Stimulated activated CD4-positive, alpha-beta T cell treated with anti-CD3 and anti-CD28 coated beads, Interleukin-15, amount 100 ng/mL, for 1 hour (primary cell): ENCODE data around the gene SEZ6.

Source experiments
- DNase-seq, 2 donors: peaks; one replicate each; pipeline ENCODE4 v3.0.0-alpha.2; 2020; ENCODE audit warnings: low read depth in 1 of 2, low spot score in 1 of 2

The SEZ6 gene

GRCh38 chr17:29007456-29007855 is 1.6 kb upstream of the SEZ6 start:
- DNase-seq = no peak

- DNase-seq = no peak
These were observed 1.6 kb downstream of the SEZ6 start for GRCh38 chr17:29004081-29004692.

GRCh38 chr17:29003289-29003688 is 2.5 kb downstream of the SEZ6 start:
- no peak for DNase-seq

- no peak for DNase-seq
These were observed 3.0 kb downstream of the SEZ6 start for GRCh38 chr17:29002811-29003210.

GRCh38 chr17:29000973-29001372 is 4.9 kb downstream of the SEZ6 start:
- DNase-seq = no peak

GRCh38 chr17:28999206-28999605 is 6.6 kb downstream of the SEZ6 start:
- no peak for DNase-seq

- DNase-seq = no peak
These were observed 8.0 kb downstream of the SEZ6 start for GRCh38 chr17:28997806-28998205.

GRCh38 chr17:28996554-28997096 is 9.2 kb downstream of the SEZ6 start:
- no peak for DNase-seq

GRCh38 chr17:28993645-28994426 is 12.0 kb downstream of the SEZ6 start:
- DNase-seq = no peak

- no peak for DNase-seq
These were observed 12.9 kb downstream of the SEZ6 start for GRCh38 chr17:28992625-28993600.

- no peak for DNase-seq
These were observed 13.6 kb downstream of the SEZ6 start for GRCh38 chr17:28992185-28992584.

GRCh38 chr17:28991779-28992178 is 14.1 kb downstream of the SEZ6 start:
- DNase-seq = no peak

GRCh38 chr17:28989028-28989427 is 16.8 kb downstream of the SEZ6 start:
- DNase-seq = no peak

- DNase-seq = no peak
These were observed 17.4 kb downstream of the SEZ6 start for GRCh38 chr17:28988475-28988874.

- no peak for DNase-seq
These were observed 18.8 kb downstream of the SEZ6 start for GRCh38 chr17:28986714-28987655.

GRCh38 chr17:28985950-28986713 is 19.7 kb downstream of the SEZ6 start:
- no peak for DNase-seq

- DNase-seq = no peak
These were observed 22.3 kb downstream of the SEZ6 start for GRCh38 chr17:28983286-28984230.

GRCh38 chr17:28982131-28982793 is 23.6 kb downstream of the SEZ6 start:
- DNase-seq = peak in 1 of 2 donors; percentile 7
